ENCODE results near the gene NFRKB. TPM values are rescaled to one million over a fixed set of nuclear protein-coding genes. Genes with fewer than 3 reads are reported as not detected.

Gene NFRKB
- total and polyA plus RNA-seq, 9 donors, result 15.3 to 33.9 (median 27.4) TPM

- intact Hi-C loops (cut with DNase I), result no loop called here
- Histone ChIP-seq H3K27me3 (no peaks in the 10 kb centered on the region), H3K36me3 (no peaks in the 10 kb centered on the region), H3K4me1 (ENCODE audit: insufficient read depth) (peaks cover 2% of the 10 kb centered on the region), H3K4me3 (no peak overlapping the region), H3K27ac (no peak overlapping the region), H3K9me3 (no peaks in the 10 kb centered on the region)
- 70 to 73% (median 73%) methylated on average over 3 of the region's 3 CpGs for WGBS, 3 donors
- TF ChIP-seq EP300 (IDR thresholded peaks at IDR 0.05) (no peak), POLR2A (IDR thresholded peaks at IDR 0.05) (no peak)
- TF ChIP-seq, protein P1, sequence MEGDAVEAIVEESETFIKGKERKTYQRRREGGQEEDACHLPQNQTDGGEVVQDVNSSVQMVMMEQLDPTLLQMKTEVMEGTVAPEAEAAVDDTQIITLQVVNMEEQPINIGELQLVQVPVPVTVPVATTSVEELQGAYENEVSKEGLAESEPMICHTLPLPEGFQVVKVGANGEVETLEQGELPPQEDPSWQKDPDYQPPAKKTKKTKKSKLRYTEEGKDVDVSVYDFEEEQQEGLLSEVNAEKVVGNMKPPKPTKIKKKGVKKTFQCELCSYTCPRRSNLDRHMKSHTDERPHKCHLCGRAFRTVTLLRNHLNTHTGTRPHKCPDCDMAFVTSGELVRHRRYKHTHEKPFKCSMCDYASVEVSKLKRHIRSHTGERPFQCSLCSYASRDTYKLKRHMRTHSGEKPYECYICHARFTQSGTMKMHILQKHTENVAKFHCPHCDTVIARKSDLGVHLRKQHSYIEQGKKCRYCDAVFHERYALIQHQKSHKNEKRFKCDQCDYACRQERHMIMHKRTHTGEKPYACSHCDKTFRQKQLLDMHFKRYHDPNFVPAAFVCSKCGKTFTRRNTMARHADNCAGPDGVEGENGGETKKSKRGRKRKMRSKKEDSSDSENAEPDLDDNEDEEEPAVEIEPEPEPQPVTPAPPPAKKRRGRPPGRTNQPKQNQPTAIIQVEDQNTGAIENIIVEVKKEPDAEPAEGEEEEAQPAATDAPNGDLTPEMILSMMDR (IDR thresholded peaks at IDR 0.05), result no peak
- DNase-seq, result no peak
These were observed 29.1 kb downstream of the NFRKB start for GRCh38 chr11:129866311-129866710.

GRCh38 chr11:129865701-129866100 lies 29.7 kb downstream of the NFRKB start:
- intact Hi-C loops (cut with DNase I), result no loop called here
- H3K27me3 ChIP-seq, result no peaks in the 10 kb centered on the region
- no peak for DNase-seq
- no peak for TF ChIP-seq POLR2A (IDR thresholded peaks at IDR 0.05)
- TF ChIP-seq, protein P1 (IDR thresholded peaks at IDR 0.05), result no peak
- no peak for TF ChIP-seq EP300 (IDR thresholded peaks at IDR 0.05)
- H3K4me1 ChIP-seq (ENCODE audit: insufficient read depth), result peaks cover 2% of the 10 kb centered on the region
- no peak overlapping the region for H3K4me3 ChIP-seq
- H3K9me3 ChIP-seq, result no peaks in the 10 kb centered on the region
- H3K36me3 ChIP-seq, result no peaks in the 10 kb centered on the region
- 74 to 83% (median 80%) methylated on average over 4 of the region's 4 CpGs for WGBS, 3 donors
- H3K27ac ChIP-seq, result no peak overlapping the region

- H3K4me1 ChIP-seq (ENCODE audit: insufficient read depth), result peaks cover 2% of the 10 kb centered on the region
- H3K27me3 ChIP-seq, result no peaks in the 10 kb centered on the region
- no peaks in the 10 kb centered on the region for H3K9me3 ChIP-seq
- no peak for DNase-seq
- TF ChIP-seq POLR2A (IDR thresholded peaks at IDR 0.05) (no peak), EP300 (IDR thresholded peaks at IDR 0.05) (no peak)
- TF ChIP-seq, protein P1 (IDR thresholded peaks at IDR 0.05), result no peak
- intact Hi-C loops (cut with DNase I), result no loop called here
- H3K36me3 ChIP-seq, result no peaks in the 10 kb centered on the region
- H3K27ac ChIP-seq, result no peak overlapping the region
- WGBS, 3 donors, result 95 to 98% (median 98%) methylated on average over 5 of the region's 5 CpGs
- no peak overlapping the region for H3K4me3 ChIP-seq
These were observed 30.6 kb downstream of the NFRKB start for GRCh38 chr11:129864811-129865210.

DNA sequence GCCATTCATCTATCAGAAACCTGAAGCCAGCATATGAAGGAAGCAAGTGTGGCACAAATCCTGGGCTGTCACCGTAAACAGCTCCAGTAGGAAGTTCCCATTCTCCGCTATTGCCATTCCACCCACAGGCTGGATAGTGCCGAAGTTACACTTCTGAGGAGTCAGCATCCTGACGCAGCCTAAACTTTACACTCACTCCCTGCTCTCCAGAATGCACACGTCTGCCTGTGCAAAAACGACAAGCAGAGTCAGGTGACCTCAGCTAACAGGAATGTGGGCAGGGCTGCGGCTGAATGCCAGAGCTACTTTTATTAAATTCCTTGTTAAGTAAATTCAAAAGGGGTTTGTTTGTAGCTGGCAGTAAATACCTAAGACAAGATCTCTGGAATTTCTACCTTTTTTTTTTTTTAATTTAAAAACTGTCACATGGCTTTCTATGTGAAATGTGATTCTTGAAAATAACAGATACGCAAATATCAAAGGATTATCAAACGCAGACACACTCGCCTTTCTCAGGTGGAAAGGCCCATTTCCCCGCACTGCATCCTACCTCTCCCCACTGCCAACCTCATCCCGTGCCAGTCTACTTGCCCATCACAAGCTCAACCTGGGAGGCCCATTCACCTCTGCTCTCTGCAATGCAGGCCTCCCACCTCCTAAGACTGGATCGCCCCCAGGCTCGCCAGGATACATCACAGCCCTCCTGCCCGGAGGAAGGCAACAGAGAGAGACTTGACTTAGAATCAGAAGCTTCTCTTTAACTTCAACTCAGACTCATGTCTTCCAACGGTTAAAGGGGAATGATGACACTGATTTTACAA lies 33.5 kb downstream of the NFRKB start:
- no peak for TF ChIP-seq POLR2A (IDR thresholded peaks at IDR 0.05)
- TF ChIP-seq EP300 (IDR thresholded peaks at IDR 0.05), result no peak
- TF ChIP-seq, protein P1 (IDR thresholded peaks at IDR 0.05), result no peak
- WGBS, 3 donors, result 38 to 45% (median 45%) methylated on average over 16 of the region's 16 CpGs
- Histone ChIP-seq H3K27me3 (no peaks in the 10 kb centered on the region), H3K27ac (peak overlapping the region; percentile 14 to 38), H3K4me3 (no peak overlapping the region), H3K36me3 (no peaks in the 10 kb centered on the region), H3K9me3 (no peaks in the 10 kb centered on the region), H3K4me1 (ENCODE audit: insufficient read depth) (peaks cover 2% of the 10 kb centered on the region)
- DNase-seq, result peak; percentile 54 to 72 (median 55)
- intact Hi-C loops (cut with DNase I), result no loop called here
